ENCODE measurements around the gene SRGAP1.
"Not testable (repeated sequence)": the region's sequence is repeated elsewhere in the genome, so short reads cannot be mapped to it uniquely, and the experiment has no call there.

SRGAP1 gene

GRCh38 chr12:63869656-63870055 lies 25.2 kb downstream of the SRGAP1 start:
- DNase-seq (ENCODE audit: low read depth in 3 of 3), result no peak

GRCh38 chr12:63870838-63871237 lies 26.3 kb downstream of the SRGAP1 start:
- no peak for DNase-seq (ENCODE audit: low read depth in 3 of 3)

GRCh38 chr12:63874897-63875480 lies 30.5 kb downstream of the SRGAP1 start:
- no peak for DNase-seq (ENCODE audit: low read depth in 3 of 3)

GRCh38 chr12:63875703-63876102 lies 31.2 kb downstream of the SRGAP1 start:
- DNase-seq (ENCODE audit: low read depth in 3 of 3), result no peak

GRCh38 chr12:63876980-63877379 lies 32.5 kb downstream of the SRGAP1 start:
- no peak for DNase-seq (ENCODE audit: low read depth in 3 of 3)

- no peak for DNase-seq (ENCODE audit: low read depth in 3 of 3)
Observed at GRCh38 chr12:63877693-63878092, 33.2 kb downstream of the SRGAP1 start.

GRCh38 chr12:63880235-63880634 lies 35.7 kb downstream of the SRGAP1 start:
- not testable (repeated sequence) for DNase-seq (ENCODE audit: low read depth in 3 of 3)

GRCh38 chr12:63880742-63881263 lies 36.3 kb downstream of the SRGAP1 start:
- no peak for DNase-seq (ENCODE audit: low read depth in 3 of 3)

GRCh38 chr12:63882844-63883243 lies 38.3 kb downstream of the SRGAP1 start:
- DNase-seq (ENCODE audit: low read depth in 3 of 3), result no peak

GRCh38 chr12:63885401-63885800 lies 40.9 kb downstream of the SRGAP1 start:
- DNase-seq (ENCODE audit: low read depth in 3 of 3), result no peak

- DNase-seq (ENCODE audit: low read depth in 3 of 3), result no peak
Observed at GRCh38 chr12:63888908-63889635, 44.6 kb downstream of the SRGAP1 start.

- DNase-seq (ENCODE audit: low read depth in 3 of 3), result no peak
Observed at GRCh38 chr12:63889721-63890509, 45.4 kb downstream of the SRGAP1 start.

GRCh38 chr12:63893170-63893569 lies 48.7 kb downstream of the SRGAP1 start:
- no peak for DNase-seq (ENCODE audit: low read depth in 3 of 3)

- no peak for DNase-seq (ENCODE audit: low read depth in 3 of 3)
Observed at GRCh38 chr12:63894132-63894531, 49.6 kb downstream of the SRGAP1 start.

- no peak for DNase-seq (ENCODE audit: low read depth in 3 of 3)
Observed at GRCh38 chr12:63895841-63896240, 51.3 kb downstream of the SRGAP1 start.

- DNase-seq (ENCODE audit: low read depth in 3 of 3), result no peak
Observed at GRCh38 chr12:63897931-63898330, 53.4 kb downstream of the SRGAP1 start.

GRCh38 chr12:63898764-63899337 lies 54.4 kb downstream of the SRGAP1 start:
- no peak for DNase-seq (ENCODE audit: low read depth in 3 of 3)

- no peak for DNase-seq (ENCODE audit: low read depth in 3 of 3)
Observed at GRCh38 chr12:63899396-63899795, 54.9 kb downstream of the SRGAP1 start.

- DNase-seq (ENCODE audit: low read depth in 3 of 3), result no peak
Observed at GRCh38 chr12:63900922-63901793, 56.7 kb downstream of the SRGAP1 start.

- no peak for DNase-seq (ENCODE audit: low read depth in 3 of 3)
Observed at GRCh38 chr12:63904653-63905052, 60.2 kb downstream of the SRGAP1 start.

GRCh38 chr12:63905544-63905943 lies 61.0 kb downstream of the SRGAP1 start:
- DNase-seq (ENCODE audit: low read depth in 3 of 3), result no peak

Measured in stimulated activated CD4-positive, alpha-beta T cell treated with anti-CD3 and anti-CD28 coated beads, TNF-alpha, amount 100 ng/mL, for 48 hours (primary cell).